Upper lobe of left lung (tissue), 4 donors: Measurements from ENCODE around the gene PTPRD.

Source experiments
- POLR2A ChIP-seq, 4 donors: fragments of 450-650 bp; IDR thresholded peaks; one replicate each; pipeline ENCODE4 v1.5.1; 2016 to 2017; ENCODE audit warnings: antibody characterized with exemption in 4 of 4, mild to moderate bottlenecking in 2 of 4
- POLR2AphosphoS5 ChIP-seq, 2 donors: sonication (generic); formaldehyde crosslinking; IDR thresholded peaks; one replicate each; pipeline ENCODE4 v1.5.1; 2017; ENCODE audit warnings: antibody characterized with exemption in 2 of 2
- TF ChIP-seq, protein P1 (sequence below), 6 experiments: fragments of 450-650 bp in 4 of 6; fragments of 200-600 bp in 2 of 6; sonication (generic) in 2 of 6; IDR thresholded peaks; one replicate each; pipeline ENCODE4 v1.5.1; 2016 to 2019; ENCODE audit warnings: antibody characterized with exemption in 6 of 6

DNA sequence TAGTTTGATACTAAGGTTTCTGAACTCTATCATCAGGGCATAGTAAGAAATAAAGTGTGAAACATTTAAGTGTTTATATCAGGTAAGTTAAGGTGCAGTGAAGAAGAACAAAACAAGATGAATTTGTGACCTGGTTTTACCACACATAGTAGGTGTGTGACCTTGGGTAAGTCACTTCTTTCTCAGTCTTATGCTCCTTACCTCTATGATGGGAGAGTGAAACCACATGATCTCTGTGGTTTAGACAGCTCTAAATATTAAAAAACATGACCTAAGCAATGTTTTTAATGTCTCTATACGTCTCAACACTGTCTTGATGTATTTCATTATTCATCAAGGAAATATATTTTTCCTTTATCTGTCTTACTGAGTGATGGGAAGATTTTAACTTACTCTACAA is 2183.6 kb downstream of the PTPRD start:
- TF ChIP-seq, protein P1, sequence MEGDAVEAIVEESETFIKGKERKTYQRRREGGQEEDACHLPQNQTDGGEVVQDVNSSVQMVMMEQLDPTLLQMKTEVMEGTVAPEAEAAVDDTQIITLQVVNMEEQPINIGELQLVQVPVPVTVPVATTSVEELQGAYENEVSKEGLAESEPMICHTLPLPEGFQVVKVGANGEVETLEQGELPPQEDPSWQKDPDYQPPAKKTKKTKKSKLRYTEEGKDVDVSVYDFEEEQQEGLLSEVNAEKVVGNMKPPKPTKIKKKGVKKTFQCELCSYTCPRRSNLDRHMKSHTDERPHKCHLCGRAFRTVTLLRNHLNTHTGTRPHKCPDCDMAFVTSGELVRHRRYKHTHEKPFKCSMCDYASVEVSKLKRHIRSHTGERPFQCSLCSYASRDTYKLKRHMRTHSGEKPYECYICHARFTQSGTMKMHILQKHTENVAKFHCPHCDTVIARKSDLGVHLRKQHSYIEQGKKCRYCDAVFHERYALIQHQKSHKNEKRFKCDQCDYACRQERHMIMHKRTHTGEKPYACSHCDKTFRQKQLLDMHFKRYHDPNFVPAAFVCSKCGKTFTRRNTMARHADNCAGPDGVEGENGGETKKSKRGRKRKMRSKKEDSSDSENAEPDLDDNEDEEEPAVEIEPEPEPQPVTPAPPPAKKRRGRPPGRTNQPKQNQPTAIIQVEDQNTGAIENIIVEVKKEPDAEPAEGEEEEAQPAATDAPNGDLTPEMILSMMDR (IDR thresholded peaks at IDR 0.05) = no peak
- TF ChIP-seq POLR2A (IDR thresholded peaks at IDR 0.05) (no peak), POLR2AphosphoS5 (IDR thresholded peaks at IDR 0.05) (no peak)
